Suppressor macrophage treated with lipopolysaccharide for 1 hour (primary cell): ENCODE data around the gene TACC2.
A peak's percentile ranks its signal among the peaks of the same experiment; 100 is the strongest.

Source experiments
- DNase-seq, 3 donors: peaks; one replicate each; pipeline ENCODE4 v3.0.0-alpha.2; 2020 to 2022

Gene TACC2

DNA sequence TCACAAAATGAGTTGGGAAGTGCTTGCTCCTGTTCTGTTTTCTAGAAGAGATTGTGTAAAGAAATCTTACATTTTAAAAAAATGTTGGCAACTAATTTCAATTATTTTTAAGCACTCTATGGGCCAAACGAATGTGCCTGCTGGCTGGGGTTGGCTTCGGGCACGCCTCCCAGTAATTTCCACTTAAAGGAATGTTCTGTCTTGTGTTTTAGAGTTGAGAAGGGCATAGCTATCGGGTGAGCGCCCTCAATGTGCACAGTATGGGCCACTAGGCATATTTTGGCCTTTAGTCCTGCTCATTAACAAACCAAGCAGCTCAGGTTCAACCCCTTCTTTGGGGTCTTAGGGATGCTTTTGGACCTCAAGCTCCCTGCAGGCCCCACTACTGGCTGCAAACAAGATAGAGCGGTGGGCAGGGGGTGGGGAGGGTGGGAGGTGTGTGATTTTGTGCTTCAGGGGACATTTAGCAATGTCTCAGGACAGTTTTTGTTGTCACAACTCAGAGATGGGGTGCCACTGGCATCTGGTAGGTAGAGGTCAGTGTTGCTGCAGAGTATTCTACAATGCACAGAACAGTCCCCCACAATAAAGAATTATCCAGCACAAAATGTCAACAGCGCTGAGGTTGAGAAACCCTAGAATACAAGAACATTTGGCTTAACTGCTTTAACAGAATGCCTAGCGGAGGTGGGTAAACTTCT lies 40.7 kb downstream of the TACC2 start:
- DNase-seq = no peak

DNA sequence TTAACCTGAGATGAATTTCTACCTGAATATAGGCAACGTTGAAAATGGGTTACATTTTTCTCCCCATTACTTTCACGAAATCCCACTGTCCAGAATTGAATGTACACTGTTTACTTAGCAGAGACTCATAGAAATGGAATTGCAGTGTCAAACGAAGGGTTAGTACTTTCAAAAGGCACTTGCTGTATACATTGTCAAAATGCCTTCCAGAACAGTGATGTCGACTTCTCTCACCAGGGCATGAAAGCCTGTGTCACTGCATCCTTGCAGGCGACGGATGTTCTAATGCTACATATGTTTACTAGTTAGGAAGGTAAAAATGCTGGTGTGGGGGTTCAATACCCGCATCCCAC lies 41.2 kb downstream of the TACC2 start:
- DNase-seq = no peak

GRCh38 chr10:122033224-122033926 lies 44.4 kb downstream of the TACC2 start:
- no peak for DNase-seq

- peak in 1 of 3 donors; percentile 19 for DNase-seq
Measured at GRCh38 chr10:122034149-122034756, 45.3 kb downstream of the TACC2 start.

GRCh38 chr10:122040786-122041185 lies 51.8 kb downstream of the TACC2 start:
- DNase-seq = no peak

- DNase-seq = no peak
Measured at GRCh38 chr10:122042836-122043235, 53.9 kb downstream of the TACC2 start.

- DNase-seq = no peak
Measured at GRCh38 chr10:122044045-122044661, 55.2 kb downstream of the TACC2 start.

GRCh38 chr10:122044713-122045112 lies 55.8 kb downstream of the TACC2 start:
- no peak for DNase-seq

DNA sequence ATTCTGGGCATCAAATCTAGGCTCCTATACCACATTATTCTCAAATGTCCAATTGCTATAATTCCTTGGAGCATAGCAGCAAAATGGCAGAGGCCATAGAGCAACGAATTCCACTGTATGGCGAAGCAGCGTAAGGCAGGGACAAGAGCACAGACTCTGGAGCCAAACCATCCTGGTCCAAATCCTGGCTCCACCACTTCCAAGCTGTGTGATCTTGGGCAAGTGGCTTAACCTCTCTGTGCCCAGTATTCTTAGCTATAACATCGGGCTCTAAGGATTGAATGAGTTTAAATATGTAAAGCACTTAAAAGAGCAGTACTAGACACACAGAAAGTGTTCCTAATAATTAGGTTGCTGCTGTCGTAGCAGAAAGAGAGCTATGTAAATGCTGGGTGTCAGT lies 56.2 kb downstream of the TACC2 start:
- DNase-seq = no peak

- no peak for DNase-seq
Measured at GRCh38 chr10:122047560-122047959, 58.6 kb downstream of the TACC2 start.

DNA sequence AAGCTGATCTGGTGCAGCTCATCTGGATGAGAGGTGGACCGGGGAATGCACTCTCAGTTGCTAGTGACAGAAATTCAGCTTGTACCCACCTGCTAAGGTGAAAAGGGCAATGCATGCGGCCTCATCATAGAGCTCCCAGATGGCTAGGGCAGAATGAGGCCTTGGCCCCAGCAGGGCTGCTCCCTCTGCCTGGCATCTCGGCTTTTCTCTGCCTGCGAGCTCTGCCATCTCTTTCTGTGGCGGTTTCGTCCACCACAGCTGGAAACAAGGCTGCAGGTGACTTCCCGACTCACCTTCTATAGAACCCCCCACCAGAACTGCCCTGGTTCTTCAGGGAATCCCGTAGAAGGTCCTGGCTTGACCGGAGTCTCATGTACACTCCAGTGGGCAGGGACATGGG lies 60.1 kb downstream of the TACC2 start:
- DNase-seq = no peak

- no peak for DNase-seq
Measured at GRCh38 chr10:122050311-122050710, 61.3 kb downstream of the TACC2 start.

DNA sequence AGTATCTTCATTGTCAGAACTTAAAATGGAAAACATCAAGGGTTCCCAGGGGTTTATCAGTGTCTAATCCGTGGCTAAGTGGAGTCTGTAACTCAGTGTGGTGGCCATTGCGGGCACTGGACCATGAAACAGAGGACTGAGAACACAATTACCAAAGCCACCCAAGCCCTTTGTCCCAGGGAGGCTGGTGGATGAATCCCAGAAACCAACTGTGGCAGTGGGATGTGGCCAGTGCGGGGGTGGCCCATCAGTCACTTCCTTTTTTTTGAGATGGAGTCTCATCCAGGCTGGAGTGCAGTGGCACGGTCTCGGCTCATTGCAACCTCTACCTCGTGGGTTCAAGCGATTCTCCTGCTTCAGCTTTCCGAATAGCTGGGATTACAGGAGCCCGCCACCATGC lies 61.8 kb downstream of the TACC2 start:
- no peak for DNase-seq

- DNase-seq = peak in 1 of 3 donors; percentile 12
Measured at GRCh38 chr10:122051609-122052385, 62.8 kb downstream of the TACC2 start.

DNA sequence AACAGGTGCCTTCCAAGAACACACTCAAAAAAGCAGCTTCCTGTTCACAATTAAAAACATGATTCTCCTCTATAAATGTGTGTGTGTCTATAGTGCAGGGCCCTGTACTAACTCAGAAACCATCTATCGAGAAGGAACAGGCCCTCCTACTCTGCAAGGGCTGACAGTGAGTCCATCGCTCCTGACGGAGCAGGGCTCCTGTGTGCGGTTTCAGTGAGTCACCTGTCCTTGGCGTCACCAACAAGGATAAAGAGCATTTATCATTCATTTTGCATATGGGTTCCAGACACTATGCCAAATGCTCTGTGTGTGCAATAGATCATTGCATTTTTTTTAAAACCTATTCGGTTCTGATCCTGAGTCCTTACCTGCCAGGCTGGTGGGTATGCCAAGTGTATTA lies 63.7 kb downstream of the TACC2 start:
- DNase-seq = no peak

- DNase-seq = no peak
Measured at GRCh38 chr10:122053314-122053713, 64.4 kb downstream of the TACC2 start.

DNA sequence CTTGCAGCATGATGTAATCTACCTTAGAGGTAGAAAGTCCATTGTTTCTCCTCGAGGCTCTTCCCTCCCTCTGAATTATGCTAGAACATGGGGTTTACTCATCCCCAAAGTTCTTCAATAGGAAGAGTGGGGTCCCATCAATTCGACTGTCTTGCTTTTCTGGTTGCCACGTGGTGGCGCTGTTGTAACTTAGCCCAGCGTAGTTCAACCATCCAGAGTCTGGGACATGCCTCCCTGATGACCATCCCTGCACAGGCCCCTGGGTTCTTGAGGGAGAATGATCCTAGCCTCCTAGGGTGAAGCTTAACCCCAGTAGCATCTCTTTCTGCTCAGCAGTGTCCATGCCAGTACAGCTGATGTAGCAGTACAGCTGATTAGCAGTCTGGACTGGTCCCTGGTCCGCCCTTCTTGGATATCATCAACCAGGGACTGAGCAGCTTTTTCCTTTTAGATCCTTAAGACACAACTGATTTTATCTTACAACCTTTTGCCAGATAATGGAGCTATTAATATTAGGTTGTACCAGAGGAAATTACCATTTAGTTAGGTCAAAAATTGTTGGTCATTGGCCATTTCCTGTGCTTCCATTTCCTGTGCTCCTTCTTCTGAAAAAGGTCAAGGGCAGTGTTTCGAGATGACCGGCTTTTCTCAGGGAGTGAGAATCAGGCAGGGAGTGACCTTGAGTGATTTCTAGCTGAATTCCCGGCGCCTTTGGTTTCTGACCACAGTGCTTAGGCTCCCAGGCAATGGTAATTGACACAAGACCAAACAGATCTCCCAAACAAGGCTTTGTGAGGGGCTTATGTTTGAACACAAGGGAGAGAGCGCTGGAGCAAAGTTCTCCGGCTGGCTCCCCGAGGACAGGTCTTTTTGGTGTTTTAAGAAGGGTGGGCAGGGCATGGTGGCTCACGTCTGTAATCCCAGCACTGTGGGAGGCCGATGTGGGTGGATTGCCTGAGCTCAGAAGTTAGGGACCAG lies 65.4 kb downstream of the TACC2 start:
- peak in 2 of 3 donors; percentile 4 to 20 for DNase-seq

DNA sequence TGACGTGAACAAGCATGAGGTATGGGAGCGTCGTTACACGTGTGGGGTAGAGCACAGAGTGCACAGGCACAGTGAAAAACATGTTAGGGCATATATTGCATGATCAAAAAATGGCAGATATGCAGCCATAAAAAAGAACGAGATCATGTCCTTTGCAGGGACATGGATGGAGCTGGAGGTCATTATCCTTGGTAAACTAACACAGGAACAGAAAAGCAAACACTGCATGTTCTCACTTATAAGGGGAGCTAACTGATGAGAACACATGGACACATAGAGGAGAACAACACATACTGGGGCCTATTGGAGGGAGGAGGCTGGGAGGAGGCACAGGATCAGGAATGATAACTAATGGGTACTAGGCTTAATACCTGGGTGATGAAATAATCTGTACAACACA lies 66.3 kb downstream of the TACC2 start:
- no peak for DNase-seq

- no peak for DNase-seq
Measured at GRCh38 chr10:122056431-122057094, 67.6 kb downstream of the TACC2 start.

GRCh38 chr10:122057841-122058413 lies 69.0 kb downstream of the TACC2 start:
- DNase-seq = no peak

GRCh38 chr10:122060250-122060649 lies 71.3 kb downstream of the TACC2 start:
- DNase-seq = no peak
